PFSK-1 (cell line): ENCODE measurements around the gene NRXN3.

Experiments
- FOXP2 ChIP-seq: optimal IDR thresholded peaks from 2 replicates; pipeline ENCODE3; 2011; ENCODE audit warnings: borderline replicate concordance, control low read depth, inconsistent platforms; ENCODE audit not compliant: insufficient read depth; ENCODE audit errors: extremely low read length, extremely low read depth
- POLR2AphosphoS5 ChIP-seq: IDR thresholded peaks from 2 replicates; pipeline ENCODE4 v1.6.1; 2012; ENCODE audit warnings: low read depth, mild to moderate bottlenecking, control low read depth, low read length, moderate library complexity
- SIN3A ChIP-seq: IDR thresholded peaks from 2 replicates; pipeline ENCODE4 v1.6.1; 2012; ENCODE audit warnings: mild to moderate bottlenecking, low read length, moderate library complexity, borderline replicate concordance; ENCODE audit not compliant: insufficient read depth
- TAF1 ChIP-seq: IDR thresholded peaks from 2 replicates; pipeline ENCODE4 v1.6.1; 2012; ENCODE audit warnings: low read length, control low read depth, borderline replicate concordance; ENCODE audit not compliant: insufficient read depth
- TF ChIP-seq, protein P1 (sequence below), 2 experiments: IDR thresholded peaks; 2 replicates each; pipeline versions ENCODE4 v1.6.1 to v1.8.0; 2011 to 2012; ENCODE audit warnings: low read depth in 2 of 2, low read length in 2 of 2, control low read depth in 1 of 2, inconsistent platforms in 1 of 2, mild to moderate bottlenecking in 1 of 2, moderate library complexity in 1 of 2; ENCODE audit not compliant: insufficient read depth in 1 of 2

The NRXN3 gene

DNA sequence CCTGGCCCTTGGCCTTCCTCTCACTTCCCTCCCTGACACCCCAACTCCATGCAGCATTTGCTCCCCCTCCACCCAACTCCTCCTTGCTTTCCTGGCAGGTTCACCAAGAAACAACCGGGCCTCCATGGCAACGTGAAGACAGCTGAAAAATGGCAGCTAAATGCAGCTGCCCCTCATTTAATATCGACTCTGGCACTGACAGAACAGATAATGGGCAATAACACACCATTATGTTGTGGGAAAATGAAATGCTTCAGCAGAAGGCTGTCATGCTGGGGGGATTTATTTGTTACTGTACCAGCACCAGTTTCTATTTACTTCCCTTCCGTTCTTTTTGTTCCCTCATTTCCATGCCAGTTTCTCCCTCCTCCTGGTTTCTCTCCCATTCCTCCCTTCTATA, 440.8 kb downstream of the NRXN3 start:
- TF ChIP-seq TAF1 (no peak), FOXP2 (no peak), SIN3A (no peak), POLR2AphosphoS5 (no peak)
- TF ChIP-seq, protein P1, sequence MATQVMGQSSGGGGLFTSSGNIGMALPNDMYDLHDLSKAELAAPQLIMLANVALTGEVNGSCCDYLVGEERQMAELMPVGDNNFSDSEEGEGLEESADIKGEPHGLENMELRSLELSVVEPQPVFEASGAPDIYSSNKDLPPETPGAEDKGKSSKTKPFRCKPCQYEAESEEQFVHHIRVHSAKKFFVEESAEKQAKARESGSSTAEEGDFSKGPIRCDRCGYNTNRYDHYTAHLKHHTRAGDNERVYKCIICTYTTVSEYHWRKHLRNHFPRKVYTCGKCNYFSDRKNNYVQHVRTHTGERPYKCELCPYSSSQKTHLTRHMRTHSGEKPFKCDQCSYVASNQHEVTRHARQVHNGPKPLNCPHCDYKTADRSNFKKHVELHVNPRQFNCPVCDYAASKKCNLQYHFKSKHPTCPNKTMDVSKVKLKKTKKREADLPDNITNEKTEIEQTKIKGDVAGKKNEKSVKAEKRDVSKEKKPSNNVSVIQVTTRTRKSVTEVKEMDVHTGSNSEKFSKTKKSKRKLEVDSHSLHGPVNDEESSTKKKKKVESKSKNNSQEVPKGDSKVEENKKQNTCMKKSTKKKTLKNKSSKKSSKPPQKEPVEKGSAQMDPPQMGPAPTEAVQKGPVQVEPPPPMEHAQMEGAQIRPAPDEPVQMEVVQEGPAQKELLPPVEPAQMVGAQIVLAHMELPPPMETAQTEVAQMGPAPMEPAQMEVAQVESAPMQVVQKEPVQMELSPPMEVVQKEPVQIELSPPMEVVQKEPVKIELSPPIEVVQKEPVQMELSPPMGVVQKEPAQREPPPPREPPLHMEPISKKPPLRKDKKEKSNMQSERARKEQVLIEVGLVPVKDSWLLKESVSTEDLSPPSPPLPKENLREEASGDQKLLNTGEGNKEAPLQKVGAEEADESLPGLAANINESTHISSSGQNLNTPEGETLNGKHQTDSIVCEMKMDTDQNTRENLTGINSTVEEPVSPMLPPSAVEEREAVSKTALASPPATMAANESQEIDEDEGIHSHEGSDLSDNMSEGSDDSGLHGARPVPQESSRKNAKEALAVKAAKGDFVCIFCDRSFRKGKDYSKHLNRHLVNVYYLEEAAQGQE (IDR thresholded peaks at IDR 0.05; ENCODE audit: insufficient read depth in 1 of 2, low read depth in 2 of 2, low read length in 2 of 2): no peak

DNA sequence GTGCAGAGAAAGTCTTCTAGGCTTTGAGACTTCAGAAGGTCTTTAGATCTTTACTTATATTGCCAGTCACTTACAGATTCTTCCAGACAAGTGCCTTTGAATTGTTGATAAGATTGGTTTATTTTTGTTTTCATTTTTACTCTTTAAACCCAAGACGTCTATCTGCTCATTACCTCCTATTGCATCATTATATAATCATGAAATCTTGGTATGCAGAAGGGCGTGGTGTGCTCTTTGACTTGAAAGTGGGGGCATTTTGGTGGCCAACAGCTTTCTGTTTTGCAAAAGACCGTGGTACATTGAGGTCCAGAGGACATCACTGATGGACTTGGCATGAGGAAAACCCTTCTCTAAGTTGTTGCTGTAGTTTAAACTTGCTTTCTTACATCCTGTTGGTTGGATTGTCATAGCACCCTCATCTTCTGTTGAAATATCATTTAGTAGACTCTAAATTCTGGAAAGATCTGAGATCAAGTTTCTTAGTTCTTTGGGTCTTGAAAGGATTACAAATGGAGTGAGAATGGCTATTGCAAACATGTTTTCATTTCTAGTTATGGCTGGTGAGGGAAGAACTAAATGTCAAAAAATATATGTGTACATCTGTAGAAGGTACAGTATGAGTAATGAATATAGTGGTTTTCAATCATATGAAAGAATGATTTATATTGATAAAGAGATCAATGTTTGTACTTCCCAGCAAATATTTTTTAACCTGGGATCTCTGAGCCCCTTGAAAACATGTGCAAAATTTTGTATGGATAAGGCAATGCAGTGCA, 441.8 kb downstream of the NRXN3 start:
- no peak for TF ChIP-seq FOXP2
- TF ChIP-seq SIN3A: no peak
- TF ChIP-seq, protein P1 (IDR thresholded peaks at IDR 0.05; ENCODE audit: insufficient read depth in 1 of 2, low read depth in 2 of 2, low read length in 2 of 2): no peak
- no peak for TF ChIP-seq POLR2AphosphoS5
- no peak for TF ChIP-seq TAF1

DNA sequence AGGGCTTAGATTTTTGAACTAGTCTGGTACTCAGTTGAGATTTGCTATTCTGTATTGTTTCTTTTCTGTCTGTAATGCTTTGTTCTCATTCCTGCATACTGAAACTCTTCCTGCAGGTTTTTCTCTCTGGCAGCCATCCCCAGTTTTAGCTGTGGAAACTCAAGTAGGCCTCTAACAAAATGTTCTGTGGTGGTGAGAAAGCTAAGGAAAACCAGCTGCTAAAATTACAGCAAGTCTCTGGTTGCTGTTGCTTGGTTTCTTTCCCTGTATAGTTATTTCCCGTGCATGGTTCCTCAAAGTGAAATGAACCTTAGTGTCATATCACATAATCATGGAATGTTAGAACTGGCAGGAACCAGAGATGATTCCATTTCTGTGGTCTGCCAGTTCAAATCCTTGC, 442.5 kb downstream of the NRXN3 start:
- TF ChIP-seq FOXP2 (no peak), POLR2AphosphoS5 (no peak), SIN3A (no peak), TAF1 (no peak)
- TF ChIP-seq, protein P1 (IDR thresholded peaks at IDR 0.05; ENCODE audit: insufficient read depth in 1 of 2, low read depth in 2 of 2, low read length in 2 of 2): no peak

DNA sequence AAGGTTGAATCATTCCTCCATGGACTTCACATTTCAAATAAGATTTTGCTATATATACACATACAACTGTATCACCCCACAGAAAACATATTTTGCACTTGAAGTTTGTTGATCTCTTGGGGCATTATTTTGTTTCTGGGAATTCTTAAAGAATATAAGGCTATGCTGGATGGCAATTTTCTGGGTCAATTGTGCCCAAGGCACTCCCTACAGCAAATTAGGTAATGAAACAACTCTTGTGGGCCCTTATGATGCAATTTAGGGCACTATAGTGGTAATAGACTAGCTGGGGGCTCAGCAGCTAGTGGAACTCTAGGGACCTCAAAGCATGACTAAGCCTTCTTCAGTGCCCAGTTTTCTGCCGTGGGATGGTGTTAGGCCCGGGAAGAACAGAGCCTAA, 444.4 kb downstream of the NRXN3 start:
- TF ChIP-seq POLR2AphosphoS5 (no peak), TAF1 (no peak), FOXP2 (no peak), SIN3A (no peak)
- TF ChIP-seq, protein P1 (IDR thresholded peaks at IDR 0.05; ENCODE audit: insufficient read depth in 1 of 2, low read depth in 2 of 2, low read length in 2 of 2): no peak

- TF ChIP-seq, protein P1 (IDR thresholded peaks at IDR 0.05; ENCODE audit: insufficient read depth in 1 of 2, low read depth in 2 of 2, low read length in 2 of 2): no peak
- TF ChIP-seq POLR2AphosphoS5 (no peak), SIN3A (no peak), FOXP2 (no peak), TAF1 (no peak)
Observed at GRCh38 chr14:78617735-78618134, 447.6 kb downstream of the NRXN3 start.
